Measurements from ENCODE around the gene ZNF19.

GRCh38 chr16:71474864-71475263, 14.3 kb downstream of the ZNF19 start:
- TF ChIP-seq CTCF (IDR thresholded peaks at IDR 0.05): no peak
- no peak for TF ChIP-seq POLR2A (IDR thresholded peaks at IDR 0.05)

All from testis (tissue), 2 donors.